ENCODE data around the gene CLDN8. TPM values are rescaled to one million over a fixed set of nuclear protein-coding genes. Genes with fewer than 3 reads are reported as not detected.

The CLDN8 gene
- total and polyA plus RNA-seq, 2 of the 13 experiments (the other 11 are each of a cell fraction or from before 2014, with no cell fraction given), result not detected

DNA sequence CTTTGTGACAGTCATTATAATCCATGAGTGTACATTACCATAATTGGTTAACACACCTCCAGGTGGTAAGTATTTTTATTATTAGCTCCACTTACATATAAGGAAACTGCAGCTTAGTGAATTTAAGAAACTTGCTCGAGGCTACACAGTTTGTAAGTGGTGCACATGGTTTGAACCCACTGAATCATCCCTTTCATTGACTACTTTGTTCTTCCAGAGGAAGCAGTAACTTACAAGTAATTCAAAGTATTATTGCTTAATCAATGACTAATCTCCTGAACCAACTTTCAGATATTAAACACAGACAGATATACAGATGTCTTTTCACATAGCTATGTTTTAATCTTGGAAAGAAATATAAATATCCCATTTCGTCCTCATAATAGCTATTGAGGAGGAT is 18.7 kb upstream of the CLDN8 start (continued):
- TF ChIP-seq, protein P1, sequence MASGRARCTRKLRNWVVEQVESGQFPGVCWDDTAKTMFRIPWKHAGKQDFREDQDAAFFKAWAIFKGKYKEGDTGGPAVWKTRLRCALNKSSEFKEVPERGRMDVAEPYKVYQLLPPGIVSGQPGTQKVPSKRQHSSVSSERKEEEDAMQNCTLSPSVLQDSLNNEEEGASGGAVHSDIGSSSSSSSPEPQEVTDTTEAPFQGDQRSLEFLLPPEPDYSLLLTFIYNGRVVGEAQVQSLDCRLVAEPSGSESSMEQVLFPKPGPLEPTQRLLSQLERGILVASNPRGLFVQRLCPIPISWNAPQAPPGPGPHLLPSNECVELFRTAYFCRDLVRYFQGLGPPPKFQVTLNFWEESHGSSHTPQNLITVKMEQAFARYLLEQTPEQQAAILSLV (CRISPR knock-in tag; IDR thresholded peaks at IDR 0.05; ENCODE audit: borderline replicate concordance), result no peak
- TF ChIP-seq, protein P2, sequence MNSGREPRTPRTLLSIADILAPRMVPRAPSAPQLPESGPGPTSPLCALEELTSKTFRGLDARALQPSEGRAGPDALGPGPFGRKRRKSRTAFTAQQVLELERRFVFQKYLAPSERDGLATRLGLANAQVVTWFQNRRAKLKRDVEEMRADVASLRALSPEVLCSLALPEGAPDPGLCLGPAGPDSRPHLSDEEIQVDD (CRISPR knock-in tag; IDR thresholded peaks at IDR 0.05; ENCODE audit: borderline replicate concordance), result no peak
- no peak for TF ChIP-seq SMC3 (IDR thresholded peaks at IDR 0.05; ENCODE audit: low read length)
- TF ChIP-seq, protein P3, sequence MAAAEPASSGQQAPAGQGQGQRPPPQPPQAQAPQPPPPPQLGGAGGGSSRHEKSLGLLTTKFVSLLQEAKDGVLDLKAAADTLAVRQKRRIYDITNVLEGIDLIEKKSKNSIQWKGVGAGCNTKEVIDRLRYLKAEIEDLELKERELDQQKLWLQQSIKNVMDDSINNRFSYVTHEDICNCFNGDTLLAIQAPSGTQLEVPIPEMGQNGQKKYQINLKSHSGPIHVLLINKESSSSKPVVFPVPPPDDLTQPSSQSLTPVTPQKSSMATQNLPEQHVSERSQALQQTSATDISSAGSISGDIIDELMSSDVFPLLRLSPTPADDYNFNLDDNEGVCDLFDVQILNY (CRISPR knock-in tag; conservative IDR thresholded peaks at IDR 0.05), result no peak

DNA sequence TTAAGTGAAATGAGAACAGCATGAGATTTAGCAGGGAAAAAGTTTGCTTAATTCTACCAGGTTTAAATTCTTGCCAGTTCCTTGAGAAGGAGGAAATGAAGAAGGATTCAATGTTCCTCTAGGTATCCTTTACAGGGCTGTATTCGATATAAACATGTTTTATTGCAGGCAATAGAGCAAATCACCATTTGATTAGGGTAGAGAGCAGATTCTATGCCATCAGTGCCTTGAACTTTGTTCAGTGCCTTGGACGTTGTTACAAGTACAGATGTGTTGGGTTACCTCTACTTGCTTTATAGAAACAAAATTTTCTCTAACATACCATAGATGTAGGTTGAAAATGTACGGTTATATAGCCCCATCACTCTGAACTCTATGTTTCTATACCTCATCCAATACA is 18.2 kb upstream of the CLDN8 start:
- H3K27ac ChIP-seq (ENCODE audit: extremely low read length, insufficient read depth, low read length), result no peak overlapping the region
- H3K36me3 ChIP-seq (replicated peaks in 1 of 2; ENCODE audit: control insufficient read depth in 1 of 2, insufficient read depth in 2 of 2, low read length in 2 of 2), result no peaks in the 10 kb centered on the region
- no peak for ATAC-seq
- CTCF ChIA-PET (ENCODE audit: low intra/inter-chr PET ratio, low total read pairs), result no interaction called here
- no peaks in the 10 kb centered on the region for H4K20me1 ChIP-seq (ENCODE audit: insufficient read depth, low read length)
- H3K9me3 ChIP-seq (ENCODE audit: low read length), result peaks cover 87% of the 10 kb centered on the region
- 0% methylated on average over 3 of the region's 3 CpGs for WGBS (ENCODE audit: low lambda C conversion rate)
- no peak overlapping the region for H3K9ac ChIP-seq (ENCODE audit: insufficient read depth, low read depth, low read length)
- no peak overlapping the region for H2AFZ ChIP-seq (ENCODE audit: low read length)
- no peak overlapping the region for H3K4me3 ChIP-seq (replicated peaks in 1 of 3; ENCODE audit: insufficient read depth in 1 of 3, low read depth in 2 of 3, low read length in 3 of 3)
- no peak for DNase-seq (ENCODE audit: low spot score)
- H3K27me3 ChIP-seq (ENCODE audit: control insufficient read depth in 1 of 2, insufficient read depth in 2 of 2, low read length in 2 of 2), result no peaks in the 10 kb centered on the region
- BruUV-seq (replicated peaks), result no TSS peak
- intact Hi-C loops (cut with micrococcal nuclease; ENCODE audit: unreplicated experiment), result no loop called here
- H3K4me1 ChIP-seq (ENCODE audit: insufficient read depth, low read length), result no peaks in the 10 kb centered on the region
- in situ Hi-C loops (cut with HindIII; ENCODE audit: extremely low pct_ligation_motif_present, low pct_unique_long_range_greater_than_20kb), result no loop called here
- H3K79me2 ChIP-seq (ENCODE audit: insufficient read depth, low read length), result no peaks in the 10 kb centered on the region
- POLR2A ChIA-PET, result no interaction called here
- H3K4me2 ChIP-seq (ENCODE audit: low read depth, low read length), result no peak overlapping the region
- no peak for FAIRE-seq
- TF ChIP-seq ZNF441 (CRISPR knock-in tag; IDR thresholded peaks at IDR 0.05; ENCODE audit: borderline replicate concordance) (no peak), ZNF841 (CRISPR knock-in tag; IDR thresholded peaks at IDR 0.05; ENCODE audit: borderline replicate concordance) (no peak), ETV5 (CRISPR knock-in tag; IDR thresholded peaks at IDR 0.05; ENCODE audit: borderline replicate concordance) (no peak), NR2F6 (IDR thresholded peaks at IDR 0.05) (no peak), NR2F6 (CRISPR knock-in tag; IDR thresholded peaks at IDR 0.05) (no peak)
- TF ChIP-seq, protein P4, sequence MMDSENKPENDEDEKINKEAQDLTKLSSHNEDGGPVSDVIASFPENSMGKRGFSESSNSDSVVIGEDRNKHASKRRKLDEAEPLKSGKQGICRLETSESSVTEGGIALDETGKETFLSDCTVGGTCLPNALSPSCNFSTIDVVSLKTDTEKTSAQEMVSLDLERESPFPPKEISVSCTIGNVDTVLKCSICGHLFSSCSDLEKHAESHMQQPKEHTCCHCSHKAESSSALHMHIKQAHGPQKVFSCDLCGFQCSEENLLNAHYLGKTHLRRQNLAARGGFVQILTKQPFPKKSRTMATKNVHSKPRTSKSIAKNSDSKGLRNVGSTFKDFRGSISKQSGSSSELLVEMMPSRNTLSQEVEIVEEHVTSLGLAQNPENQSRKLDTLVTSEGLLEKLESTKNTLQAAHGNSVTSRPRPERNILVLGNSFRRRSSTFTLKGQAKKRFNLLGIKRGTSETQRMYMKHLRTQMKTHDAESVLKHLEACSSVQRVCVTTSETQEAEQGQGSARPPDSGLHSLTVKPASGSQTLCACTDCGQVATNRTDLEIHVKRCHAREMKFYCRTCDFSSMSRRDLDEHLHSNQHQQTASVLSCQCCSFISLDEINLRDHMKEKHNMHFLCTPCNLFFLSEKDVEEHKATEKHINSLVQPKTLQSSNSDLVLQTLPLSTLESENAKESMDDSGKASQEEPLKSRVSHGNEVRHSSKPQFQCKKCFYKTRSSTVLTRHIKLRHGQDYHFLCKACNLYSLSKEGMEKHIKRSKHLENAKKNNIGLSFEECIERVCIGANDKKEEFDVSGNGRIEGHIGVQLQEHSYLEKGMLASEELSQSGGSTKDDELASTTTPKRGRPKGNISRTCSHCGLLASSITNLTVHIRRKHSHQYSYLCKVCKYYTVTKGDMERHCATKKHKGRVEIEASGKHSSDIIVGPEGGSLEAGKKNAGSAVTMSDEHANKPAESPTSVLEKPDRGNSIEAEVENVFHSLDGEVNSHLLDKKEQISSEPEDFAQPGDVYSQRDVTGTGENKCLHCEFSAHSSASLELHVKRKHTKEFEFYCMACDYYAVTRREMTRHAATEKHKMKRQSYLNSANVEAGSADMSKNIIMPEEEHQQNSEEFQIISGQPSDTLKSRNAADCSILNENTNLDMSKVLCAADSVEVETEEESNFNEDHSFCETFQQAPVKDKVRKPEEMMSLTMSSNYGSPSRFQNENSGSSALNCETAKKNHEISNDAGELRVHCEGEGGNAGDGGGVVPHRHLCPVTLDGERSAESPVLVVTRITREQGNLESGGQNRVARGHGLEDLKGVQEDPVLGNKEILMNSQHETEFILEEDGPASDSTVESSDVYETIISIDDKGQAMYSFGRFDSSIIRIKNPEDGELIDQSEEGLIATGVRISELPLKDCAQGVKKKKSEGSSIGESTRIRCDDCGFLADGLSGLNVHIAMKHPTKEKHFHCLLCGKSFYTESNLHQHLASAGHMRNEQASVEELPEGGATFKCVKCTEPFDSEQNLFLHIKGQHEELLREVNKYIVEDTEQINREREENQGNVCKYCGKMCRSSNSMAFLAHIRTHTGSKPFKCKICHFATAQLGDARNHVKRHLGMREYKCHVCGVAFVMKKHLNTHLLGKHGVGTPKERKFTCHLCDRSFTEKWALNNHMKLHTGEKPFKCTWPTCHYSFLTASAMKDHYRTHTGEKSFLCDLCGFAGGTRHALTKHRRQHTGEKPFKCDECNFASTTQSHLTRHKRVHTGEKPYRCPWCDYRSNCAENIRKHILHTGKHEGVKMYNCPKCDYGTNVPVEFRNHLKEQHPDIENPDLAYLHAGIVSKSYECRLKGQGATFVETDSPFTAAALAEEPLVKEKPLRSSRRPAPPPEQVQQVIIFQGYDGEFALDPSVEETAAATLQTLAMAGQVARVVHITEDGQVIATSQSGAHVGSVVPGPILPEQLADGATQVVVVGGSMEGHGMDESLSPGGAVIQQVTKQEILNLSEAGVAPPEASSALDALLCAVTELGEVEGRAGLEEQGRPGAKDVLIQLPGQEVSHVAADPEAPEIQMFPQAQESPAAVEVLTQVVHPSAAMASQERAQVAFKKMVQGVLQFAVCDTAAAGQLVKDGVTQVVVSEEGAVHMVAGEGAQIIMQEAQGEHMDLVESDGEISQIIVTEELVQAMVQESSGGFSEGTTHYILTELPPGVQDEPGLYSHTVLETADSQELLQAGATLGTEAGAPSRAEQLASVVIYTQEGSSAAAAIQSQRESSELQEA (CRISPR knock-in tag; IDR thresholded peaks at IDR 0.05; ENCODE audit: not compliant biosample characterization), result no peak
- TF ChIP-seq, protein P5, sequence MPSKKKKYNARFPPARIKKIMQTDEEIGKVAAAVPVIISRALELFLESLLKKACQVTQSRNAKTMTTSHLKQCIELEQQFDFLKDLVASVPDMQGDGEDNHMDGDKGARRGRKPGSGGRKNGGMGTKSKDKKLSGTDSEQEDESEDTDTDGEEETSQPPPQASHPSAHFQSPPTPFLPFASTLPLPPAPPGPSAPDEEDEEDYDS (CRISPR knock-in tag; IDR thresholded peaks at IDR 0.05), result no peak
- TF ChIP-seq, protein P6, sequence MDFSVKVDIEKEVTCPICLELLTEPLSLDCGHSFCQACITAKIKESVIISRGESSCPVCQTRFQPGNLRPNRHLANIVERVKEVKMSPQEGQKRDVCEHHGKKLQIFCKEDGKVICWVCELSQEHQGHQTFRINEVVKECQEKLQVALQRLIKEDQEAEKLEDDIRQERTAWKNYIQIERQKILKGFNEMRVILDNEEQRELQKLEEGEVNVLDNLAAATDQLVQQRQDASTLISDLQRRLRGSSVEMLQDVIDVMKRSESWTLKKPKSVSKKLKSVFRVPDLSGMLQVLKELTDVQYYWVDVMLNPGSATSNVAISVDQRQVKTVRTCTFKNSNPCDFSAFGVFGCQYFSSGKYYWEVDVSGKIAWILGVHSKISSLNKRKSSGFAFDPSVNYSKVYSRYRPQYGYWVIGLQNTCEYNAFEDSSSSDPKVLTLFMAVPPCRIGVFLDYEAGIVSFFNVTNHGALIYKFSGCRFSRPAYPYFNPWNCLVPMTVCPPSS (IDR thresholded peaks at IDR 0.05), result no peak

Data from HepG2 (cell line).